Fibroblast of the aortic adventitia (primary cell): ENCODE measurements around the gene MYL10. TPM values are rescaled to one million over a fixed set of nuclear protein-coding genes. Genes with fewer than 3 reads are reported as not detected.

ENCODE experiments used
- DNase-seq: peaks from one replicate; pipeline ENCODE4 v3.0.0-alpha.2; 2010; ENCODE audit warnings: low read depth
- H3K4me3 ChIP-seq: 2 replicates; pipeline ENCODE4 v1.5.1; 2011; ENCODE audit warnings: low read depth, mild to moderate bottlenecking, control low read depth, low read length, moderate library complexity
- CTCF ChIP-seq: IDR thresholded peaks from 2 replicates; pipeline ENCODE4 v1.5.1; 2011; ENCODE audit warnings: mild to moderate bottlenecking, low read length, control low read depth, inconsistent platforms; ENCODE audit not compliant: insufficient read depth
- total RNA-seq: library from RNA; depleted of rRNA; stranded (reverse); fragments of >200 nt; gene quantifications from 2 replicates; pipeline ENCODE4 v1.2.3, GENCODE V29; 2012; ENCODE audit warnings: low replicate concordance

MYL10 gene
- total RNA-seq, 1 donor, result not detected

DNA sequence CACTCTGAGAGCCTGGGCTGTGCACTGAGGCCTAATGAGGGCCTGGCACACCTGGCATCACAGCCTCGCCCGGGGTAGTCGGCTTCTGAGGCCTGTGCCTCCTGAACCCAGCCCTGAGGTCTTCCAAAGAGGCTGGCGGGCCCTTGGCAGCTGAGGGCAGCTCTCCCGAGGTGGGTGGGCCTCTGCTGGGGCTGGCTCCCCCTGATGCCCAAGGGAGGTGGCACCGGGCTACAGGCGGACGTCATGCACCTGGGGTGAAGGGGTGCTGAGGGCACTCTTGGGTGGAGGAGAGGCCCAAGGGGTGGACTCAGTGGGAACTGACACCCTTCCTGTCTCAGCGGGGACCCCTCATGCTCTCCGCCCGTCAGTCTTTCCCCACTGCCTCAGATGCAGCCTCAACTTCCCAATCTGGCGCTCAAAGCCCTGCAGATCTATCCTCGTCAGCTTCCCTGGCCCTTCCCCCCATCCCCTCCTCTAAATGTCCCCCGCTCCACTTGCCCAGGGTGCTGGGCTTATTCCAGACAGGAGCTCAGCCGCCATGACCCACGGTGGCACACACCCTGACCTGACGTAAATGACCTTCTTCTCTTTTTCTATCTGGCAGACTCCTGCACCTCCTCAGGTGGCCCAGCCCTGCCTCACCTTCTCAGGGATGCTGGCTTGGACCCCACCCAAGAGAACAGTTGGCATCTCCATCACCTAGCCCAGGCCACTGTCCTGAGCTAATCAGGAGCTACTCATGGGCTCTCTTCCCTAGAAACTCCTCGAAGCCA is 38.2 kb downstream of the MYL10 start:
- H3K4me3 ChIP-seq, result no peak overlapping the region
- no peak for TF ChIP-seq CTCF
- no peak for DNase-seq

DNA sequence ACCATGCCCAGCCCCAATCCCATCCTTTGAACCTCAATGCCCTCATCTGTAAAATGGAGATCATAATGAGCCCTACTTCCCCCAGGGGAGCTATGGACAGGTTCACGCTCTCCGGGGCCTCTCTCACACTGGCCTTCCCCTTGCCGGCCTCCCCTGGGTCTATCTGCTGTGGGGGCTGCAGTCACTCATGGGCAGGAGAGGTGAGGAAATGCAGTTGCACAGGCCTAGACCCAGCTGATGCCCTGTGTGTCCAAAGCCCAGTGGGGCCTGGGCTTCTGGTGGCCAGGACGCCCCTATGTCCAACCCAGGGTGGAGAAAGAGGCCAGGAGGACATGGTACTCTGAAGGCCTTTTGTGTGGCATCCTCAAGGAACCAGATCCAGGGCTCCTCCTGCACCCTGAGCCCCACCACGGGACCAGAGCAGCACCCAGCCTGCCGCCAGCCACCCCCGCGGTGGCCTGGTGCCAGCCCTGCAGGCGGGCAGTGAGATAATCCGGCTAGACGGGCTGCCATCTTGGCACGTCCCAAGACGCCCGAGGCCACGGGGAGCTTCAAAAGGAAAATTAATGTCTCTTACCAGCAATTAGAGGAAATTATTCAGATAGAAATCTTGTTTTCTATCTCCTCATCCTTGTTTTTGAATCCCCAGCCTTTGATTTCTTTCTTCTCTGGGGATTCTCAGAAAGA is 39.0 kb downstream of the MYL10 start:
- no peak overlapping the region for H3K4me3 ChIP-seq
- TF ChIP-seq CTCF, result no peak

DNA sequence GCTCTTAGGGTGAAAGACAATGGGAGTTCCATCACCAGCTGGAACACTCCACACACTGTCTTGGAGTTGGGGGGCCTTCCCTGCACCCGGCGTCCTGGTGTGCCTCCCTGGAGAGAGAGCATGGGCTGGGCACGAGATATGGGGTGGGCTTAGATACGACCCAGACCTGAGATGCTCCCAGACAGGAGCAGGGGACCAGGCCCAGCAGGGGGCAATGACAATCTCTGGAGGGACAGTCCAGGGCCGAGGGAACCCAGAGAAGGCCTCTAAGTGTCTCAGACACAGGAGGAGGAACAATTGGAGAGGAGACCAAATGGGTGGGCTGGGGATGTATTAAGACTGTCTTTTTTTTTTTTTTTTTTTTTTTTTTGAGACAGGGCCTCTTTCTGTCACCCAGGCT is 40.0 kb downstream of the MYL10 start:
- no peak for TF ChIP-seq CTCF

More for the DNA sequence above, 39.0 kb downstream of the MYL10 start:
- DNase-seq, result no peak

DNA sequence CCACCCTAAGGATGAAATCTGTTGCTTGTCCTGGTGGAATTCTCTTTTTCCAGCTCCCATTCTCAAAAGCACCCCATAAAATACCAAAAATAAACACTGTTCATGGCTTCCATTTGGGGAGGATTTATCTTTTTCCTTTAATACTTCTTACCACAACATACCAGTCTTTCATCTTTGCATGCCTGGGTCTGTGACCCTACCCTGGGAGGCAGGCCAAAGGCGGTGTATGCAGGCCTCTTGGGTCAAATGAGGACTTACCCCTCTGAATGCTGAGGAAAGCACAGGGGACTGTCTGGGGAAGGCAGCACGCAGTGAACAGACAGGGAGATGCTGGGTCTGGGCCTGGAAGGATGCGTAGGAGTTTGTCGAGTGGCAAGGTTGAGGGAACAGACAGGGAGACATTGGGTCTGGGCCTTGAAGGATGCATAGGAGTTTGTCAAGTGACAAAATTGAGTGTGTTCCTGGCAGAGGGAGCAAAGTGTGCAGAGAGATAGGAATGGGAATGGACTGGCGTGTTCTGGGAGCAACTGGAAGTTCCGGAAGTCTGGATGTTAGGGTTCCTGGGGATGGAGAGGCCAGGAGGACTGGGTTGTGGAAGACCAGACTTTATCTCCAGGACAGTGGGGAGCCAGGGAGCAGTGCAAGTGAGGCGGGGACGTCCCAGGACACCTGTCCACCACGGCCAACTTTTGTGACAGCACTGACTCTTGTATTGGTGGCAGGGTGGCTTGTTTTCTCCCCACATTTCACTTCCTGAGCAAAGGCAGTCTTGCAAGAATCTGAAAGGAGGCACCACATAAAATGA is 40.8 kb downstream of the MYL10 start:
- no peak for DNase-seq
- no peak for TF ChIP-seq CTCF
- no peak overlapping the region for H3K4me3 ChIP-seq

More for the DNA sequence above, 40.0 kb downstream of the MYL10 start:
- no peak for DNase-seq
- no peak overlapping the region for H3K4me3 ChIP-seq

GRCh38 chr7:101586906-101587677 is 42.0 kb downstream of the MYL10 start:
- H3K4me3 ChIP-seq, result no peak overlapping the region
- no peak for DNase-seq
- TF ChIP-seq CTCF, result no peak
